ENCODE data around the gene GAS1. TPM values are rescaled to one million over a fixed set of nuclear protein-coding genes. Genes with fewer than 3 reads are reported as not detected.

The GAS1 gene
- total and polyA plus RNA-seq, 7 donors: 6.8 to 19.1 (median 13.0) TPM

DNA sequence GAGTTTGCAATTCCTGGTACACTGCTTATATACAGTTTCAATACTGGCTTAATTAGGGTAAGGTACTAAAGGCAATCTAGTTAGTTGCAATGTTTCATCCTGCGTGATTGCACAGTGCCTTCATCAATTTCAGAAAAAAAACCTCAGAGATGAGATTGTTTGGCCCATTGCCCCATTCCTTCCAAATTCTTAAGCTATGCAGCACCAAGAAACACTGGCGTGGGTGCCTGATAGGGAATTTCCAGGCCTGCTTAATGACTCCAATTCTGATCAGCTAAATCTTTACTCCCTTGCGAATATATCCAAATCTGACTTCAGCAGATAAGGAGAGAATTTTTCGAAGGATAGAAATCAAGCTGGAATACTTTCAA is 35.9 kb upstream of the GAS1 start:
- H3K27me3 ChIP-seq (ENCODE audit: insufficient read depth in 3 of 3, low read length in 2 of 3): no peaks in the 10 kb centered on the region
- peaks cover 11% of the 10 kb centered on the region for H3K4me1 ChIP-seq
- H3K27ac ChIP-seq: peak overlapping the region; percentile 34
- TF ChIP-seq CTCF (IDR thresholded peaks at IDR 0.05): no peak
- 43 to 67% (median 46%) methylated on average over 4 of the region's 4 CpGs for WGBS, 3 donors
- intact Hi-C loops (cut with DNase I): no loop called here
- H3K36me3 ChIP-seq (ENCODE audit: insufficient read depth in 1 of 2, low read depth in 1 of 2): no peaks in the 10 kb centered on the region
- no peaks in the 10 kb centered on the region for H3K9me3 ChIP-seq
- ATAC-seq (peak; percentile 9 to 32 (median 26)), DNase-seq (peak in 1 of 2 donors; percentile 19)
- peak overlapping the region; percentile 20 for H3K4me3 ChIP-seq

- Histone ChIP-seq H3K36me3 (ENCODE audit: insufficient read depth in 1 of 2, low read depth in 1 of 2) (no peaks in the 10 kb centered on the region), H3K9me3 (no peaks in the 10 kb centered on the region), H3K27me3 (ENCODE audit: insufficient read depth in 3 of 3, low read length in 2 of 3) (no peaks in the 10 kb centered on the region), H3K4me3 (no peak overlapping the region), H3K27ac (no peak overlapping the region), H3K4me1 (peaks cover 11% of the 10 kb centered on the region)
- intact Hi-C loops (cut with DNase I): no loop called here
- TF ChIP-seq CTCF (IDR thresholded peaks at IDR 0.05): no peak
- no peak for ATAC-seq
- no peak for DNase-seq
- WGBS, 3 donors: 68 to 92% (median 82%) methylated on average over 3 of the region's 3 CpGs
Measured at GRCh38 chr9:86980802-86981201, 33.5 kb upstream of the GAS1 start.

DNA sequence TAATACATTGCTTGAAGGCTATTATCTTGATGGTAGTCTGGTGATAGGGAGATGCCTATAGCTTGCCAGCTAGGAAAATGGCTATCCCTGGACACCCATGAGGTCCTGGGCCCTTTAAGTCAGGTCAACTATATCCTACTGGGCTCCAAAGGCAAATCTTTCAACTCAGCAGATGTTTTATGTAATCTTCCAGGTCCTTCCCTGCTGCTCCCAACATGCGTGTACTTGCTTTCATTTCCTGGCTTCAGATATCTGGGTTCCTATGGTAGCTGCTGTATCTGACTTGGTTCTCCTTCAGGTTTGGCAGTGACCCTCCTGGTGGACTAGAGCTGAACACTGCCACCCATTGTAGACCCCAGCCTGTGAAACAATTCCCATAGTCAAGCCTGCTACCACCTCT is 32.4 kb upstream of the GAS1 start:
- no peaks in the 10 kb centered on the region for H3K27me3 ChIP-seq (ENCODE audit: insufficient read depth in 3 of 3, low read length in 2 of 3)
- WGBS, 3 donors: 85 to 100% (median 92%) methylated on average over 1 of the region's 1 CpG
- no peaks in the 10 kb centered on the region for H3K36me3 ChIP-seq (ENCODE audit: insufficient read depth in 1 of 2, low read depth in 1 of 2)
- H3K4me1 ChIP-seq: peaks cover 11% of the 10 kb centered on the region
- no peak for TF ChIP-seq CTCF (IDR thresholded peaks at IDR 0.05)
- no peak overlapping the region for H3K27ac ChIP-seq
- H3K4me3 ChIP-seq: no peak overlapping the region
- DNase-seq (no peak), ATAC-seq (no peak)
- intact Hi-C loops (cut with DNase I): loop anchor here (10.0 kb wide), 1 partner anchor 345 kb away; no protein-coding TSS in a partner anchor
- H3K9me3 ChIP-seq: no peaks in the 10 kb centered on the region

DNA sequence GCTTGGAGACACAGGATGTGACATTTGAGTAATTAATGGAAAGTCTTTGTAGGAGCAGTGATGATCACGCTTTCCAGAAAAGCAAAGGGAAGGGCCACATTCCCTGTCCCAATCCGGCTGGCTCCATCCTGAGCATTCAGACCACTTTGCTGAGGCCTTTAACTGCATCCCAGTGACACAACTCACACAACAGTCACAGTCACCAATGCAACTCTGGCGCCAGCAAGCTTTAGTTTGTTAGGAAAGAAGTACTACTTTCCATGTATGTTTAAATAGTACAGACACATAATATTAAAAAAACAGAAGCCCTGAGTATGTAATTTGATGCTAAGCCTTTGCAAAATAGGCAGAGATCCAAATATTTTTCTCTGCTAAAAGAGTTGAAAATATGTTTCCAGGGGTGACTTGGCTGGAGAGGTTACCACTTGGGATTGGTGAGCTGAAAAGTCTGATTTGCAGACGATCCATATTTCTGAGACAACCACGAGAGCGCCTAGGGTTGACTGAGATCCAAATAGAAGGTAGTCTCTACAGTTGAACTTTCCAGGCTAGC is 31.7 kb upstream of the GAS1 start:
- H3K36me3 ChIP-seq (ENCODE audit: insufficient read depth in 1 of 2, low read depth in 1 of 2): no peaks in the 10 kb centered on the region
- no peak for TF ChIP-seq CTCF (IDR thresholded peaks at IDR 0.05)
- ATAC-seq: no peak
- peaks cover 8% of the 10 kb centered on the region for H3K4me1 ChIP-seq
- intact Hi-C loops (cut with DNase I): loop anchor here (10.0 kb wide), 1 partner anchor 346 kb away; no protein-coding TSS in a partner anchor
- no peaks in the 10 kb centered on the region for H3K9me3 ChIP-seq
- H3K27ac ChIP-seq: no peak overlapping the region
- WGBS, 3 donors: 58 to 73% (median 70%) methylated on average over 6 of the region's 6 CpGs
- no peak for DNase-seq
- no peaks in the 10 kb centered on the region for H3K27me3 ChIP-seq (ENCODE audit: insufficient read depth in 3 of 3, low read length in 2 of 3)
- H3K4me3 ChIP-seq: no peak overlapping the region

GRCh38 chr9:86978413-86978812 is 31.1 kb upstream of the GAS1 start:
- H3K27me3 ChIP-seq (ENCODE audit: insufficient read depth in 3 of 3, low read length in 2 of 3): no peaks in the 10 kb centered on the region
- H3K4me1 ChIP-seq: peaks cover 3% of the 10 kb centered on the region
- H3K27ac ChIP-seq: no peak overlapping the region
- no peaks in the 10 kb centered on the region for H3K36me3 ChIP-seq (ENCODE audit: insufficient read depth in 1 of 2, low read depth in 1 of 2)
- no peak overlapping the region for H3K4me3 ChIP-seq
- ATAC-seq (no peak), DNase-seq (no peak)
- WGBS, 3 donors: 61 to 76% (median 64%) methylated on average over 2 of the region's 2 CpGs
- TF ChIP-seq CTCF (IDR thresholded peaks at IDR 0.05): no peak
- intact Hi-C loops (cut with DNase I): loop anchor here (10.0 kb wide), 1 partner anchor 346 kb away; no protein-coding TSS in a partner anchor
- H3K9me3 ChIP-seq: no peaks in the 10 kb centered on the region

All from psoas muscle (tissue), 8 donors.